Esophagus squamous epithelium (tissue), 5 donors: ENCODE measurements around the gene PLAC9. TPM values are rescaled to one million over a fixed set of nuclear protein-coding genes. Genes with fewer than 3 reads are reported as not detected.
A peak's percentile ranks its signal among the peaks of the same experiment; 100 is the strongest.

Experiments used
- DNase-seq: peaks from one replicate; lab custom pipeline; 2025; lab: John Stamatoyannopoulos, UW
- H3K27ac ChIP-seq, 4 donors: fragments of 200-600 bp; sonication (generic); one replicate each; pipeline ENCODE4 v1.5.1; 2016 to 2019; ENCODE audit warnings: mild to moderate bottlenecking in 1 of 4
- H3K27me3 ChIP-seq, 4 donors: fragments of 200-600 bp; sonication (generic); 1 replicate in 3 of 4; 2 replicates in 1 of 4; pipeline versions ENCODE4 v1.5.1 to v1.6.0; 2017 to 2021; ENCODE audit warnings: antibody characterized with exemption in 1 of 4
- H3K36me3 ChIP-seq, 3 donors: fragments of 200-600 bp; sonication (generic); one replicate each; pipeline ENCODE4 v1.5.1; 2016 to 2019
- H3K4me1 ChIP-seq, 3 donors: fragments of 200-600 bp; sonication (generic); one replicate each; pipeline ENCODE4 v1.5.1; 2017 to 2019
- H3K4me3 ChIP-seq, 4 donors: fragments of 200-600 bp; sonication (generic); 1 replicate in 3 of 4; 2 replicates in 1 of 4; pipeline ENCODE4 v1.5.1; 2016 to 2019; ENCODE audit warnings: mild to moderate bottlenecking in 2 of 4, moderate library complexity in 1 of 4
- H3K9me3 ChIP-seq, 3 donors: fragments of 200-600 bp; sonication (generic); one replicate each; pipeline ENCODE4 v1.5.1; 2016 to 2019
- CTCF ChIP-seq, 6 experiments: fragments of 450-650 bp in 4 of 6; fragments of 200-600 bp in 2 of 6; sonication (generic) in 2 of 6; IDR thresholded peaks; one replicate each; pipeline ENCODE4 v1.5.1; 2016 to 2019; ENCODE audit warnings: antibody characterized with exemption in 6 of 6, mild to moderate bottlenecking in 4 of 6, moderate library complexity in 4 of 6
- POLR2A ChIP-seq, 4 donors: fragments of 450-650 bp; IDR thresholded peaks; one replicate each; pipeline ENCODE4 v1.6.1; 2017; ENCODE audit warnings: antibody characterized with exemption in 4 of 4, mild to moderate bottlenecking in 4 of 4, moderate library complexity in 3 of 4
- WGBS, 2 donors: methylation state at CpG; one replicate each; pipeline ENCODE4 v1.1.5; 2018; 5-methylcytosine and 5-hydroxymethylcytosine counted together
- intact Hi-C: fragments of 100-400 bp; cut with DNase I; formaldehyde crosslinking; loops from one replicate; pipeline ENCODE4 v1.15.0; 2022
- total RNA-seq, 4 donors: library from RNA; depleted of rRNA; stranded (reverse); fragments of >200 nt; gene quantifications; one replicate each; pipeline ENCODE4 v1.1.0, GENCODE V29; 2016
- donor health status: DM: yes; HTN: yes; CAD: no.

PLAC9 gene
- total RNA-seq, 4 donors from 2014 or later, result 2.7 to 22.1 (median 3.0) TPM

- intact Hi-C loops, result no loop called here
- Histone ChIP-seq H3K36me3 (no peaks in the 10 kb centered on the region), H3K27ac (no peak overlapping the region), H3K27me3 (no peaks in the 10 kb centered on the region), H3K4me3 (no peak overlapping the region), H3K4me1 (peaks cover 0 to 36% (median 6%) of the 10 kb centered on the region in 3 donors), H3K9me3 (no peaks in the 10 kb centered on the region)
- no peak for DNase-seq
- TF ChIP-seq CTCF (IDR thresholded peaks at IDR 0.05) (no peak), POLR2A (IDR thresholded peaks at IDR 0.05) (no peak)
- whole genome bisulfite sequencing, 2 donors, result 48 to 69% methylated on average over 14 to 15 of the region's 15 CpGs
Measured at GRCh38 chr10:80100861-80101695, 31.5 kb upstream of the PLAC9 start.

GRCh38 chr10:80104066-80104926, 28.2 kb upstream of the PLAC9 start:
- Histone ChIP-seq H3K4me1 (peaks cover 0 to 36% (median 6%) of the 10 kb centered on the region in 3 donors), H3K27ac (peak overlapping the region in 2 of 4 donors; percentile 78 to 83), H3K4me3 (no peak overlapping the region), H3K36me3 (no peaks in the 10 kb centered on the region), H3K9me3 (peaks cover 0 to 15% (median 14%) of the 10 kb centered on the region in 3 donors), H3K27me3 (no peaks in the 10 kb centered on the region)
- intact Hi-C loops, result no loop called here
- TF ChIP-seq CTCF (IDR thresholded peaks at IDR 0.05) (no peak), POLR2A (IDR thresholded peaks at IDR 0.05) (no peak)
- 37 to 47% methylated on average over 10 of the region's 10 CpGs for WGBS, 2 donors
- DNase-seq, result no peak

- WGBS, 2 donors, result 81 to 88% methylated on average over 7 to 8 of the region's 8 CpGs
- Histone ChIP-seq H3K36me3 (no peaks in the 10 kb centered on the region), H3K9me3 (peaks cover 0 to 20% (median 14%) of the 10 kb centered on the region in 3 donors), H3K27me3 (no peaks in the 10 kb centered on the region), H3K4me3 (no peak overlapping the region), H3K4me1 (peaks cover 0 to 26% (median 6%) of the 10 kb centered on the region in 3 donors), H3K27ac (no peak overlapping the region)
- TF ChIP-seq POLR2A (IDR thresholded peaks at IDR 0.05) (no peak), CTCF (IDR thresholded peaks at IDR 0.05) (no peak)
- intact Hi-C loops, result no loop called here
- DNase-seq, result no peak
Measured at GRCh38 chr10:80108576-80109239, 23.8 kb upstream of the PLAC9 start.

- no peak overlapping the region for H3K27ac ChIP-seq
- H3K9me3 ChIP-seq, result peaks cover 0 to 20% (median 14%) of the 10 kb centered on the region in 3 donors
- intact Hi-C loops, result no loop called here
- DNase-seq, result no peak
- H3K4me1 ChIP-seq, result peaks cover 0 to 6% (median 0%) of the 10 kb centered on the region in 3 donors
- no peak for TF ChIP-seq CTCF (IDR thresholded peaks at IDR 0.05)
- TF ChIP-seq POLR2A (IDR thresholded peaks at IDR 0.05), result no peak
- no peaks in the 10 kb centered on the region for H3K27me3 ChIP-seq
- no peak overlapping the region for H3K4me3 ChIP-seq
- 88 to 100% methylated on average over 1 of the region's 1 CpG for WGBS, 2 donors
- no peaks in the 10 kb centered on the region for H3K36me3 ChIP-seq
Measured at GRCh38 chr10:80110986-80111385, 21.5 kb upstream of the PLAC9 start.
